GM12873 (cell line): ENCODE data around the gene MSRB1.

Experiments used
- CTCF ChIP-seq: IDR thresholded peaks from 2 replicates; pipeline ENCODE4 v1.5.1; 2012; ENCODE audit warnings: low read depth, mild to moderate bottlenecking, moderate library complexity, low read length, control low read depth; ENCODE audit not compliant: insufficient read depth; ENCODE audit errors: missing control alignments

MSRB1 gene

GRCh38 chr16:1971796-1972489 is 28.9 kb upstream of the MSRB1 start, which contains the start of gene TBL3:
TBL3 (plus strand) TSS chr16:1972053; CDS start chr16:1972165, 112 bp downstream.
- no peak for TF ChIP-seq CTCF

GRCh38 chr16:1968146-1968953 is 25.4 kb upstream of the MSRB1 start:
- no peak for TF ChIP-seq CTCF

- TF ChIP-seq CTCF, result no peak
Measured at GRCh38 chr16:1966460-1966859, 23.5 kb upstream of the MSRB1 start, which contains the start of gene RNF151. RNF151 (plus strand) TSS chr16:1966856; CDS start chr16:1966882, 26 bp downstream.

- TF ChIP-seq CTCF, result no peak
Measured at GRCh38 chr16:1965396-1966001, 22.5 kb upstream of the MSRB1 start.

- TF ChIP-seq CTCF, result no peak
Measured at GRCh38 chr16:1964506-1965395, 21.8 kb upstream of the MSRB1 start, which contains the start of gene RPS2. RPS2 (minus strand) TSS chr16:1964826; CDS start chr16:1964625, 201 bp downstream.

- TF ChIP-seq CTCF, result peak; percentile 12
Measured at GRCh38 chr16:1963806-1964505, 21.0 kb upstream of the MSRB1 start.
